Transverse colon (tissue), 4 donors: ENCODE results near the gene FBXO44. TPM values are rescaled to one million over a fixed set of nuclear protein-coding genes. Genes with fewer than 3 reads are reported as not detected.
"Not testable (repeated sequence)": the region's sequence is repeated elsewhere in the genome, so short reads cannot be mapped to it uniquely, and the experiment has no call there.

ENCODE experiments used
- DNase-seq: peaks from one replicate; pipeline ENCODE4 v3.0.0-alpha.2; 2019
- H3K27ac ChIP-seq, 4 donors: fragments of 200-600 bp; sonication (generic); 2 replicates each; pipeline ENCODE4 v1.5.1; 2016 to 2018; ENCODE audit warnings: inconsistent platforms in 4 of 4
- H3K27me3 ChIP-seq: fragments of 200-600 bp; sonication (generic); 2 replicates; pipeline ENCODE4 v1.5.1; 2017; ENCODE audit warnings: inconsistent platforms
- H3K36me3 ChIP-seq, 4 donors: fragments of 200-600 bp; sonication (generic); 2 replicates each; pipeline ENCODE4 v1.5.1; 2017 to 2019; ENCODE audit warnings: inconsistent platforms in 4 of 4
- H3K4me1 ChIP-seq, 4 donors: fragments of 200-600 bp; sonication (generic); 2 replicates each; pipeline ENCODE4 v1.5.1; 2017 to 2020; ENCODE audit warnings: inconsistent platforms in 4 of 4
- H3K4me3 ChIP-seq, 4 donors: fragments of 200-600 bp; sonication (generic); 1 replicate in 1 of 4; 2 replicates in 3 of 4; pipeline versions ENCODE4 v1.5.1 to v1.6.1; 2017 to 2019; ENCODE audit warnings: inconsistent platforms in 4 of 4
- H3K9me3 ChIP-seq, 2 donors: fragments of 200-600 bp; sonication (generic); 2 replicates each; pipeline ENCODE4 v1.5.1; 2017 to 2019; ENCODE audit warnings: inconsistent platforms in 2 of 2
- CTCF ChIP-seq, 5 experiments: fragments of 200-600 bp in 3 of 5; fragments of 450-650 bp in 2 of 5; sonication (generic) in 3 of 5; IDR thresholded peaks; 1 replicate in 2 of 5; 2 replicates in 3 of 5; pipeline ENCODE4 v1.5.1; 2016 to 2017; ENCODE audit warnings: antibody characterized with exemption in 5 of 5, inconsistent platforms in 3 of 5, mild to moderate bottlenecking in 2 of 5, moderate library complexity in 1 of 5
- EP300 ChIP-seq: sonication (generic); formaldehyde crosslinking; IDR thresholded peaks from one replicate; pipeline ENCODE4 v1.6.1; 2017; ENCODE audit warnings: antibody characterized with exemption, low read depth
- POLR2A ChIP-seq: fragments of 450-650 bp; IDR thresholded peaks from one replicate; pipeline ENCODE4 v1.6.1; 2016; ENCODE audit warnings: antibody characterized with exemption, mild to moderate bottlenecking, moderate library complexity
- POLR2AphosphoS5 ChIP-seq, 3 donors: sonication (generic); formaldehyde crosslinking; IDR thresholded peaks; one replicate each; pipeline ENCODE4 v1.6.1; 2016; ENCODE audit warnings: antibody characterized with exemption in 3 of 3
- WGBS, 2 donors: methylation state at CpG; one replicate each; pipeline ENCODE4 v1.1.5; 2018; ENCODE audit warnings: low coverage in 1 of 2; 5-methylcytosine and 5-hydroxymethylcytosine counted together
- in situ Hi-C, 4 donors: fragments of 200-750 bp; cut with MboI; loops; one replicate each; pipeline versions ENCODE4 v1.15.0 to v1.15.1; 2017; ENCODE audit warnings: low sequenced_read_pairs in 3 of 4, low pct_ligation_motif_present in 1 of 4, low pct_unique_long_range_greater_than_20kb in 1 of 4
- intact Hi-C: fragments of 100-400 bp; cut with DNase I; formaldehyde crosslinking; loops from one replicate; pipeline ENCODE4 v1.15.1; 2023; ENCODE audit warnings: low total_unique reads
- total RNA-seq, 4 donors: library from RNA; depleted of rRNA; stranded (reverse); fragments of >200 nt; gene quantifications; one replicate each; pipeline ENCODE4 v1.1.0, GENCODE V29; 2016

FBXO44 gene
- total RNA-seq: 10 to 100 TPM in 2 of 4 donors, 1 to 10 TPM in 2; 3.2 to 10.5 (median 6.9) TPM

- H3K27me3 ChIP-seq: peaks cover 33% of the 10 kb centered on the region
- H3K4me1 ChIP-seq: peaks cover 22 to 33% (median 26%) of the 10 kb centered on the region in 4 donors
- in situ Hi-C loops (no loop called here), intact Hi-C loops (loop anchor here (5.0 kb wide), 1 partner anchor 63 kb away; no protein-coding TSS in a partner anchor)
- H3K4me3 ChIP-seq: peak within 1 kb of the TSS; percentile 50 to 85 (median 64)
- peak; percentile 78 for DNase-seq
- H3K36me3 ChIP-seq: no peaks in the 10 kb centered on the region
- no peaks in the 10 kb centered on the region for H3K9me3 ChIP-seq
- TF ChIP-seq POLR2A (no peak), EP300 (no peak), POLR2AphosphoS5 (IDR thresholded peaks at IDR 0.05) (no peak), CTCF (IDR thresholded peaks at IDR 0.05) (no peak)
- 10% methylated on average over 43 of the region's 94 CpGs; no CpG with 5 or more reads in 1 of the 2 donors for WGBS, 2 donors
- H3K27ac ChIP-seq: peak within 1 kb of the TSS; percentile 31 to 75 (median 45)
Observed at GRCh38 chr1:11654137-11654938, at the start of gene FBXO44, which contains the start of gene FBXO2. TSS of gene FBXO44 (plus strand) at chr1:11654877. CDS start at chr1:11655836, 959 bp downstream. TSS of gene FBXO2 (minus strand) at chr1:11654429. CDS start at chr1:11654340, 89 bp downstream.

DNA sequence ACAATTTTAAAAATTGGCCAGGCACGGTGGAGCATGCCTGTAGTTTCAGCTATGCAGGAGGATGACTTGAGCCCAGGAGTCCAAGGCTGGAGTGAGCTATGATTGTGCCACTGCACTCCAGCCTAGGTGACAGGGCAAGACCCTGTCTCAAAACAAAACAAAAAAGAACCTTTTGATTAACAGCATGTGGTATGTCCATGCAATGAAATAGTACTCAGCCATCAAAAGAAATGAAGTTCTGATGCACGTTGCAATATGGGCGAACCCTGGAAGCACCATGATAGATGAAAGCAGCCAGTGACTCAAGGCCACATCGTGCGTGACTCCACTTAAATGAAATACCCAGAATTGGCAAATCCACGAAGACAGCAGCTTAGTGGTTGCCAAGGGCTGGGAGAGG is 47.9 kb upstream of the FBXO44 start:
- H3K4me3 ChIP-seq: no peak overlapping the region
- in situ Hi-C loops: no loop called here
- DNase-seq: no peak

GRCh38 chr1:11608596-11609130 is 46.0 kb upstream of the FBXO44 start:
- DNase-seq, H3K27ac ChIP-seq, H3K4me1 ChIP-seq, in situ Hi-C loops, H3K9me3 ChIP-seq, H3K27me3 ChIP-seq, intact Hi-C loops, H3K36me3 ChIP-seq, H3K4me3 ChIP-seq: not testable (repeated sequence)
- 96% methylated on average over 32 of the region's 37 CpGs; no CpG with 5 or more reads in 1 of the 2 donors for WGBS, 2 donors

More for the DNA sequence above, 47.9 kb upstream of the FBXO44 start:
- intact Hi-C loops: no loop called here
- H3K36me3 ChIP-seq: no peaks in the 10 kb centered on the region
- WGBS, 2 donors: 90% methylated on average over 6 of the region's 6 CpGs; no CpG with 5 or more reads in 1 of the 2 donors
- no peak overlapping the region for H3K27ac ChIP-seq
- H3K4me1 ChIP-seq: no peaks in the 10 kb centered on the region
- no peaks in the 10 kb centered on the region for H3K27me3 ChIP-seq
- no peak for TF ChIP-seq POLR2A
- no peak for TF ChIP-seq POLR2AphosphoS5 (IDR thresholded peaks at IDR 0.05)
- H3K9me3 ChIP-seq: no peaks in the 10 kb centered on the region

DNA sequence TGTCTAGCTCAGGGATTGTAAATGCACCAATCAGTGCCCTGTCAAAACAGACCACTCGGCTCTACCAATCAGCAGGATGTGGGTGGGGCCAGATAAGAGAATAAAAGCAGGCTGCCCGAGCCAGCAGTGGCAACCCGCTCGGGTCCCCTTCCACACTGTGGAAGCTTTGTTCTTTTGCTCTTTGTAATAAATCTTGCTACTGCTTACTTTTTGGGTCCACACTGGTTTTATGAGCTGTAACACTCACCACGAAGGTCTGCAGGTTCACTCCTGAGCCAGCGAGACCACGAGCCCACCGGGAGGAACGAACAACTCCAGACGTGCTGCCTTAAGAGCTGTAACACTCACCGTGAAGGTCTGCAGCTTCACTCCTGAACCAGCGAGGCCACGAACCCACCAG is 45.3 kb upstream of the FBXO44 start:
- intact Hi-C loops, H3K36me3 ChIP-seq, H3K9me3 ChIP-seq, H3K27ac ChIP-seq, H3K4me3 ChIP-seq, DNase-seq, H3K4me1 ChIP-seq, in situ Hi-C loops, H3K27me3 ChIP-seq: not testable (repeated sequence)
- WGBS, 2 donors: 66% methylated on average over 13 of the region's 13 CpGs; no CpG with 5 or more reads in 1 of the 2 donors

DNA sequence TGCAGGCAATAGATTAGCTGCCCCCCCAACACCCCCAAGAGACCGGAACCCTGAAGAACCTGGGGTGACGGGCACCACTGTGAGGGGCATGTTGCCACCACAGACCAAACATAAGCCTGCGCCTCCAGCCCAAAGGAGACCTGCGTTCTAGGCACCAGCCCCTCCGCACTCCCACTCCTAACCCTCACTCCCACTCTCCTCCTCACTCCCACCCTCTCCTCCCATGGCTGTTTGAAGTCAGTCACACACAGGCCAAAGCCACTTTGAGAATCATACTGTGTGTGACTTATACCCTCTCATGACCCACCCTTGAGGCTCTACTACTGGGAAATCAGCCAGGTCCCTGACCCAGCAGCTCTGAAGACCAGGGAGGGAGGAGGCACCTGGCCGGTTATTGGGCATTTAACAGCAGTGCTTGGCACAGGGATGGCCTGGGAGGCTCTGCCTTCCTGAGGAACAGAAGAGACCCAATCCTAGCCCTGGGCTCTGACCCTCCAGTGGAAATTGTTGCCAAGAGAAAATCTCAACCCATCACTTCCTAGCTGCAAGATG is 44.0 kb upstream of the FBXO44 start:
- in situ Hi-C loops: no loop called here
- H3K27me3 ChIP-seq: no peaks in the 10 kb centered on the region
- no peak overlapping the region for H3K4me3 ChIP-seq
- H3K27ac ChIP-seq: no peak overlapping the region
- no peaks in the 10 kb centered on the region for H3K9me3 ChIP-seq
- no peak for DNase-seq
- no peaks in the 10 kb centered on the region for H3K36me3 ChIP-seq
- WGBS, 2 donors: 62% methylated on average over 6 of the region's 6 CpGs; no CpG with 5 or more reads in 1 of the 2 donors
- no peaks in the 10 kb centered on the region for H3K4me1 ChIP-seq
- no peak for TF ChIP-seq EP300
- no peak for TF ChIP-seq POLR2A
- no peak for TF ChIP-seq CTCF (IDR thresholded peaks at IDR 0.05)
- no peak for TF ChIP-seq POLR2AphosphoS5 (IDR thresholded peaks at IDR 0.05)
- intact Hi-C loops: no loop called here
